Stimulated activated CD4-positive, alpha-beta T cell treated with anti-CD3 and anti-CD28 coated beads, TNF-alpha, amount 100 ng/mL, for 24 hours (primary cell): ENCODE results near the gene RPTOR.

Source experiments
- DNase-seq, 3 experiments: peaks; one replicate each; pipeline ENCODE4 v3.0.0-alpha.2; 2020; ENCODE audit warnings: low read depth in 3 of 3

RPTOR gene

GRCh38 chr17:80959330-80960036 is 414.8 kb downstream of the RPTOR start:
- no peak for DNase-seq

- DNase-seq: no peak
Observed at GRCh38 chr17:80960037-80960796, 415.6 kb downstream of the RPTOR start.

DNA sequence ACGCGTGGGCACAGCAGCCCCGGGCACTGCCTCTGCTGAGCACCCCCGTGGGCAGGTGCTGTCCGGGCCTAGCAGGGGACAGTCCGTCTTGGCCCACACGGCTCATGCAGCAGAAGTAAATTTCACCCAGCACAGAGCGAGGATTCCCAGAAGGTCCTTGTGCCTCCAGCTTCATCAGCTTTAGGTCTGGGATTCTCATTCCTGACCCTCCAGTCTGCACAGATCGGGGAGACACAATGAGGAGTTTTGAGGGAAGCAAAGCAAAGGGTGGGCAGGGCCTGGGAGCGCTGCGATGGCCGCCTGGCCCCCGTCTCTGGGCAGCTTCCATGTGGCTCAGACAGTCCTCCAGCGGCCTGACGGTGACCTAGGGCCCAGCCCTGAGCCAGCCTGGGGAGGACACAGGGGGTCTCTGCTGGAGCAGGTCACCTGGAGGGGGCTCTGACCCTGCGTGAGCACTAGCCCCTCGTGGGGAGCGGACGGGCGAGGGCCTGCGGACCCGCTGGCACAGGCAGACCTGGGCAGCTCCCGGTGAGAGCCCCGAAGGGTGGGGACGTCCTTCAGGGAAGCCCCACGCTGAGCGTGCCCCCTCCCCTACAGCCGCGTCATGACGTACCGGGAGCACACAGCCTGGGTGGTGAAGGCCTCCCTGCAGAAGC is 416.3 kb downstream of the RPTOR start:
- DNase-seq: no peak

GRCh38 chr17:80961541-80962330 is 417.1 kb downstream of the RPTOR start:
- no peak for DNase-seq

GRCh38 chr17:80962356-80963329 is 418.0 kb downstream of the RPTOR start:
- no peak for DNase-seq

- no peak for DNase-seq
Observed at GRCh38 chr17:80963812-80964543, 419.3 kb downstream of the RPTOR start.

DNA sequence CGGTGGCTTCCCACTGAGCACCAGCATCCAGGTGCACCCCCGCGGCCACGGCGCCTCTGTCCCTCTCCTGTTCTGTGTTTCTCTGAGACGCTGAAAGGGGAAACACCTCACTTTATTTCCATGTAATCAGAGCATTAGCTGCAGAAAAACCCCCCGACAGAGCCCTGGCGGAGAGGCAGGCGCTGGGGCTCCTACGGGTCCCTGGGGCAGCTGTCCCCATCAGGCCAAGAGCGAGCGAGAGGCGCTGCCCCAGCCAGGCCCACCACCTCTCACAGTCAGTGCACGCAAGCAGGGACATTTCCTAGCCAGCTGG is 419.9 kb downstream of the RPTOR start:
- DNase-seq: no peak

GRCh38 chr17:80964859-80965580 is 420.4 kb downstream of the RPTOR start:
- DNase-seq: no peak

GRCh38 chr17:80965606-80966005 is 421.0 kb downstream of the RPTOR start:
- no peak for DNase-seq

GRCh38 chr17:80967404-80967872 is 422.8 kb downstream of the RPTOR start:
- no peak for DNase-seq

DNA sequence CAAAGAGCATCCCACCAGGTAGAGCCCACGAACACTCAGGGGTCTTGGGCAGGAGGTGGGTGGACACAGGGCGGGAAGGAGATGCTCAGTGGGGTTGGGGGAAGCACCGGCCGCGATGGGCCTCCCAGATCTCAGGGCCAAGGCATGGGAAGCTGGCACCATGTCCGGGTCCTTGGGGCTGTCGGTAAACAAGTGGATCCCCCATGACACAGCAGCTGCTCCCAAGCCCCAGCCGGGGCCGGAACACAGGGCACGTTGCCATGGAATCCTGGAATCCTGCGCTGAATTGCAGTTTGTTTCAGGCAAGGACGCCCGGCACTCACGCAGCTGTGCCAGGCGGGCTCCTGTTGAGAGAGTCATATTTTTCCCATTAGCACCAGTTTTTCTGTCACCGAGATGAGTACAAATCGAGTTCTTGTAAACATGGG is 424.0 kb downstream of the RPTOR start:
- no peak for DNase-seq

GRCh38 chr17:80969030-80969673 is 424.5 kb downstream of the RPTOR start:
- no peak for DNase-seq

- DNase-seq: no peak
Observed at GRCh38 chr17:80969674-80970043, 425.0 kb downstream of the RPTOR start.

DNA sequence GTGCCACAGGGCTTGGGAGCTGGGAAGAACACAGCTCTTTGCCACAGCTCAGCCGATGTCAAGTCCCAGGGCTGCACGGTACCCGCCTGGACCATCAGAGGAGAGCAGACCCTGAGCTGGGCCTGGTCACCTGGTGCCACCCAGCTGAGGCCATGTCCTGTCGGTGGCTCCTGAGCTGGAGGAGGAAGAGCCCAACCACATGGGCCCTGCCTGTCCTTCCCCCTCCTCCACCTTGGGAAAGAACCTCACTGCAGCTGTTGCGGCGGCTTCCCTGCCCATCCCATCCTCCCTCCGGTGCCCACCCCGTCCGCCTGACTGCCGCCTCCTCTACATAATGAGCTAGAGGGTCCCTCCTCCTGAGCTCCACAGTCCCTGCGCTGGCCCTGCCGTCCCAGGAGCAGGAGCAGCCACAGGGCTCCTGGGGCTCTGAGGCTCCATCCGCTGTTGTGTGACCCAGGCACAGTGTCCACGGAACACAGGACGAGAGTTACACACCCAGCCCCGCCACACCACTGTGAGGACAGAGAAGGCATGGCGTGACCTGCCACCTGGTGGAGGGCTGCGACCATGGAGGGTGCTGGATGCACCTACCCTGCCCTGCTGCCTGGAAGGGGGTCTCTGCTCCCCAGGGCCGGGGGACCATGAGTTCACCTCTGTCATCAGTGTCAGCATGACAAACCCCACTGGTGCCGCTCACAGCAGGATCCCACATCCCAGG is 425.6 kb downstream of the RPTOR start:
- DNase-seq: peak in 1 of 3 experiments; percentile 47

DNA sequence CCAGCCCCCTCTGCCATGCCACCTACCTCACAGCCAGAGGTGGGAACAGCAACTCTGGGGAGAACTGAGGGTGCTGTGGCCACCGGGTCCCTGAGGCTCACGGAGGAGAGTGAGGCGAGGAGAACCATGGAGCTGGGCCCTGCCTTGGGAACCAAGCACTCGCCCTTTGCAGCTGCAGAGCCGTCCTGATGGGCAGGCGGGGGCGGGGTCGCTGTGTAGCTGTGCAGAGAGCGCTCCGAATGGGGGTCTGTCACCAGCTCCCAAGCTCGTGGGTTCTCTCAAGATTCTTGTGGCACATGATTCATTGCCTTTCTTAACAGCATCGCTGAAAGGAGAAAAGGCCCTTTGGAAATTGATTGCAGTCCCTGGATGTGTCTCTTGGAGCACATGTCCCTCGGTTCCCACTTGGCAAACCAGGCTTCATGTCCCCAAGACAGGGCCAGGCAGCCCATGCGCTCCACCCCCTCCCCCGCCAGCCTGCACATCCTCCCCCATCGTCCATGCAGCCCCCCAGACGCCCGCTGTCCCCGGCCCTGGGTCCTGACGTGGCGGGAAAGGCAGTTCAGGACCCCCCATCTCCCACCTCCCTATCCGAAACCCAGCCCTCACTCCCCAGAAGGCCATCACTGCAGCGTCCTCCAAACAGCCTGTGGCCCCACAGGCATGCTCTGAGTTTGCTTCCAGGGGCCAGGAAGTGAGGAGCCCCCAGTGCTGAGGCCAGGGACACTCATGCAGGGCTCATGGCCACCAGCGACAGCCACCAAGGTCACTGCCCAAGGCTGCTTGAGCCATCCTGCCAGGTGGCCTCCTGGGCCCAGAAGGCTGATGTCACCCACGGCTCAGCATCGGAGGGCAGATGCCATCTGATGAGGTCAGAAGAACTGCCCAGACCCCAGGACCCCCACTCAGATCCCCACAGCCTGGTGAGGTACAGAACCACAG is 426.4 kb downstream of the RPTOR start:
- no peak for DNase-seq

GRCh38 chr17:80971704-80972304 is 427.2 kb downstream of the RPTOR start:
- DNase-seq: no peak

DNA sequence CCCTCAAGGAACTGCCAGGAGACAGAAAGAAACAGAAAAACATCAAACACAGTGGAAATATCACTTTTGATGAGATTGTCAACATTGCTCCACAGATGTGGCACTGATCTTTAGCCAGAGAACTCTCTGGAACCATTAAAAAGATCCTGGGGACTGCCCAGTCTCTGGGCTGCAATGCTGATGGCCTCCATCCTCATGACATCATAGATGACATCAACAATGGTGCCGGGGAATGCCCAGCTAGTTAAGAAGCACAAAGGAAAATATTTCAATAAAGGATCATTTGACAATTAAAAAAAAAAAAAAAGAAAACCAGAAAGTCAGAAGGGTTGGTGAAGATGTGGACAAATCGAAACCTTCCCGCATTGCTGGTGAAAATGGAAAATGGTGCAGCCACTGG is 432.1 kb downstream of the RPTOR start:
- no peak for DNase-seq
